Endometrial microvascular endothelial cells (primary cell): ENCODE data around the gene SMARCAD1. TPM values are rescaled to one million over a fixed set of nuclear protein-coding genes. Genes with fewer than 3 reads are reported as not detected.

Source experiments
- in situ Hi-C: cut with HindIII; loops from 2 replicates; pipeline ENCODE4 v1.10.0; 2017; ENCODE audit warnings: low sequenced_read_pairs, low pct_unique_long_range_greater_than_20kb; ENCODE audit errors: inconsistent ontology term
- total RNA-seq: library from RNA; depleted of rRNA; stranded (reverse); fragments of >200 nt; gene quantifications from one replicate; pipeline ENCODE4 v1.2.3, GENCODE V29; 2015; ENCODE audit errors: inconsistent ontology term

Gene SMARCAD1, protein sequence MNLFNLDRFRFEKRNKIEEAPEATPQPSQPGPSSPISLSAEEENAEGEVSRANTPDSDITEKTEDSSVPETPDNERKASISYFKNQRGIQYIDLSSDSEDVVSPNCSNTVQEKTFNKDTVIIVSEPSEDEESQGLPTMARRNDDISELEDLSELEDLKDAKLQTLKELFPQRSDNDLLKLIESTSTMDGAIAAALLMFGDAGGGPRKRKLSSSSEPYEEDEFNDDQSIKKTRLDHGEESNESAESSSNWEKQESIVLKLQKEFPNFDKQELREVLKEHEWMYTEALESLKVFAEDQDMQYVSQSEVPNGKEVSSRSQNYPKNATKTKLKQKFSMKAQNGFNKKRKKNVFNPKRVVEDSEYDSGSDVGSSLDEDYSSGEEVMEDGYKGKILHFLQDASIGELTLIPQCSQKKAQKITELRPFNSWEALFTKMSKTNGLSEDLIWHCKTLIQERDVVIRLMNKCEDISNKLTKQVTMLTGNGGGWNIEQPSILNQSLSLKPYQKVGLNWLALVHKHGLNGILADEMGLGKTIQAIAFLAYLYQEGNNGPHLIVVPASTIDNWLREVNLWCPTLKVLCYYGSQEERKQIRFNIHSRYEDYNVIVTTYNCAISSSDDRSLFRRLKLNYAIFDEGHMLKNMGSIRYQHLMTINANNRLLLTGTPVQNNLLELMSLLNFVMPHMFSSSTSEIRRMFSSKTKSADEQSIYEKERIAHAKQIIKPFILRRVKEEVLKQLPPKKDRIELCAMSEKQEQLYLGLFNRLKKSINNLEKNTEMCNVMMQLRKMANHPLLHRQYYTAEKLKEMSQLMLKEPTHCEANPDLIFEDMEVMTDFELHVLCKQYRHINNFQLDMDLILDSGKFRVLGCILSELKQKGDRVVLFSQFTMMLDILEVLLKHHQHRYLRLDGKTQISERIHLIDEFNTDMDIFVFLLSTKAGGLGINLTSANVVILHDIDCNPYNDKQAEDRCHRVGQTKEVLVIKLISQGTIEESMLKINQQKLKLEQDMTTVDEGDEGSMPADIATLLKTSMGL
- 23.9 TPM for total RNA-seq

DNA sequence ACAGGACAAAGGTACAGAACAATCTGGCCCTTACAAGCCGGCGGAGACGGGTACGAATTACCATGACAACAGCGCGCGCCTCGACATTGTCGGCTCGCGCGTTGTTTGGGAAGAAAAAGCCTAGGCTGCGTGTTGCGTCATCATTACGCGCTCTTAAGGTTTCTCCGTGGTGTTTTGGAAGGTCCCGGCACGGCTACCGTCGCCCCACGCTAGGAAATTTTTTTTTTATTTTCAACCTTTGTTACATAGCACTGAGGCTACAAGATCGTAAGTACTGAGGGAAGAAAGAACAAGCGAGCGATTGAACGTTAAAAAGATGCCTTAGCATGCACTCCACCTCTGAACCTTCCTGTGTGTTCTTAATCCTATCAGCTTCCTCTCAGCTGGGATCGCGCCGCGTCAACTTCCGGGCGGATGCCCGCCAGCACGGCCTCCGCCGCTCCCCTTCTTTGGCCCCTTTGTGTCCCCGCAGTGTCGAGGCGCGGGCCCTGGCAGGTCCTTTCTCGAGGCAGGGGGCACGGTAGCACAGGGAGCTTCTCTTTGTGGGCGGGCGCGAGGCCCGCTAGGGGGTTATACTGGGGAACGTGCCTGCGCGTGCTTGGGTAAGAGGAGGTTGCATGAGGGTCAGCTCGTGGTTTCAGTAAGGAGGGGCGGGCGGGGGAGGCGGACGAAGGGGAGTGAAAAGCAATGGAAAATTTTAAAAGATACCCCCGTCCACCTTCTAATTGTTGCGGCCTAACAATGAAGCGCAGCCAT, at the start of gene SMARCAD1:
Gene SMARCAD1 (plus strand): TSS at position 397 of the 756 bp plus-strand sequence. CDS start 530 bp downstream, outside the sequence.
- in situ Hi-C loops: no loop called here

DNA sequence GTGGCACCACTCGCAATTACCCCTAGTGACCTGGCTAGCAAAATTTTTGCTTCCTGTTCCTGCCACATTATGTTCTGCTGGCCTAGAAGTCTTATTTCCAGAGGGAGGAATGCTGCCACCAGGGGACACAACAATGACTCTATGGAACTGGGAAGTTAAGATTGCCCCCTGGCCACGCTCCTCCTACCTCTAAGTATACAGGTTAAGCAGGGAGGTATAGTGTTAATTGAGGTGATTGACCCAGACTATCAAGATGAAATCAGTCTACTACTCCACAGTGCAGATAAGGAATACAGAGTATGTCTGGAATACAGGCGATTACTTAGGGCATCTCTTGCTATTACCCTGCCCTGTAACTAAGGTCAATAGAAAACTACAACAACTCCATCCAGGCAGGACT, 48.8 kb upstream of the SMARCAD1 start:
- in situ Hi-C loops: no loop called here

DNA sequence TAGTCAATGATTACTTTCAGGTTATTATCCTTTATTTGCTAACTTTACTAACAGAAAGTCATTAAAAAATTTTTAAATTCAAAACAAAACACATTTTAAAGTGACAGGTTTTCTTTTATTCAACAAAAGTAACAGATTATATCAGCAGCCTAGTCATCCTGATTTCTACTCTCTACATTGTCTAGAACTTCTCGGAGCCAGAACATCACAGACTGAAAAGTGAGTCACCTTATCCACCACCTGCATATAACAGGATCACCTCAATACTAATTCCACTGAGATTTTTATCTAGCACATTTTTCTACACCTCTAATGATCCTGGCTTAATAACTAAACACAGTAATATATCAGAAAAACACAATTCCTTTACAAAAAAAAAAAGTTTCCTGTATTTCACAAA, 47.9 kb upstream of the SMARCAD1 start:
- in situ Hi-C loops: no loop called here

DNA sequence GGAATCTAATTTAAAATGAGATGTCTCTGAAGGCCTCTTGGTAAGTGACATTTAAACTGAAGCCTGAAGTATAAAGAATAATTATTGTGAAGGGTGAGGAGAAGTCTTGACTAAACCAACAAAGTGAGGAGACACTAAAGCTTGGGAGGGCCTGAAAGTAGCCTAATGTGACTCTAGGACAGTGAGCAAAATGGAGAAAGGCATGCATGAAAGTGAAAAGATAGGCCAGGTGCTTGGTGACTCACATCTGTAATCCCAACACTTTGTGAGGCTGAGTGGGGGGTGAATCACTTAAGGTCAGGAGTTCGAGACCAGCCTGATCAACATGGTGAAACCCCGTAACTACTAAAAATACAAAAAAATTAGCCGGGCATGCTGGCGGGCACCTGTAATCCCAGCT, 46.9 kb upstream of the SMARCAD1 start:
- in situ Hi-C loops: no loop called here

DNA sequence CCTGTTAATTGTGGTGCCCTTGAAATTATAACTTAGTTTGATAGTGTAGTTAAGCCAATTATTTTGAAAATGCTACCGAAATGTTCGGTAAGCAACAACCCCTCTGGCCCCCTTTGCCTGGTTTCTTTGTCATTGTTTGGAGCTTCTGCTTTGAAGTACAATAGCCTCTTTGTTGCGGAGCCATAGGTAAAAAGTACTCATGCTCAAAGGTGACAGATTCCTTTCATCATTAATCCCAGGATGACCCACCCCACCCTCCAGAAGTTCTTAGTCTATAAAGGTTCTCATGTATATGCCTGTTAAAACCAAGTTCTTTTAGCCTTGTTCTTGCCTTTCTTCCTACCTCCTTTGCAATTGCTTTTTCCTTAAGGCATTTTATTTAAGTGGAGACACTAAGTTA, 42.4 kb upstream of the SMARCAD1 start:
- in situ Hi-C loops: no loop called here

DNA sequence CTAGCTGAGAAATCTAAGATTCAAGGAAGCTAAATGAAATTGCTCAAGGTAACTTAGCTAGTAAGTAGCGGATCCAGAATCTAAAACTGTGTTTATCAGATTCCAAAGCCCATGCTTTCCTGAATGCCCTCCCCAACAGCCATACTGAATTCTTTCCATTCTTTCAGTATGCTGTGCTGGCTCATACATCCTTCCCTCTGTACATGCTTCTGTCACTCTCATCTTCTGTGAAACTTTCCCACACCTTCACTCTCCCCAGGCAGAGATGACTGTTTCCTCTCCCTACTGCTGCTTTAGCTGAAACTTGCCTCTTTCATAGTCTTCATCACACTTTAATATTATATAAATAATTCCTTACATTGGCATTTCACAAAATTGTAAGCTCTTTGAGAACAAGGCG, 39.3 kb upstream of the SMARCAD1 start:
- in situ Hi-C loops: no loop called here

DNA sequence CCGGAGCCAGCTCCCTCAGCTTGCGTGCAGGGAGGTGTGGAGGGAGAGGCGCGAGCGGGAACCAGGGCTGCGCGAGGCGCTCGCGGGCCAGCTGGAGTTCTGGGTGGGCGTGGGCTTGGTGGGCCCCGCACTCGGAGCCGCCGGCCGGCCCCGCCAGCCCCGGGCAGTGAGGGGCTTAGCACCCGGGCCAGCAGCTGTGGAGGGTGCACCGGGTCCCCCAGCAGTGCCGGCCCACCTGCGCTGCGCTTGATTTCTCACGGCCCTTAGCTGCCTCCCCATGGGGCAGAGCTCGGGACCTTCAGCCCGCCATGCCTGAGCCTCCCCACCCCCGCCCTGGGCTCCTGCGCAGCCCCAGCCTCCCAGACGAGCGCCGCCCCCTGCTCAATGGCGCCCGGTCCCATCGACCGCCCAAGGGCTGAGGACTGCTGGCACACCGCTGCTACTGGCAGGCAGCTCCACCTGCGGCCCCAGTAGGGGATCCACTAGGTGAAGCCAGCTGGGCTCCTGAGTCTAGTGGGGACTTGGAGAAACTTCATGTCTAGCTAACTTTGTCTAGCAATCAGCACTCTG, 37.8 kb upstream of the SMARCAD1 start:
- in situ Hi-C loops: no loop called here

DNA sequence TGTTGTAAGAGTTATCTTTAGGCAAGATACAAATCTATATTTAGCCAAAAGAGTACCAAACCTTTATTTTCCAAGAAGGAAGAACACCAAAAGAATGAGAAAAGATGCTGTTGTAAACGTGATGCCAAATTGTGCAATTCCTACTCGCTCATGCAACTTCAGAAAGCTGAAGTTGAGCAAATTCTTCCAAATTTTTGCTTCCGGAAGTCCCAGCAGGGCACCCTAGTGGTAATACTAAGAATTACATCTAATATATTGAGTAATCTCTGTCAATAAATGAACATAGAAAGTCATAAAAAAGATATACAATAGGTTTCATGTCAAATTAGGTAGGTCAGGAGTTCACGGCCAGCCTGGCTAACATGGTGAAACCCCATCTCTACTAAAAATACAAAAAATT, 36.0 kb upstream of the SMARCAD1 start:
- in situ Hi-C loops: no loop called here

DNA sequence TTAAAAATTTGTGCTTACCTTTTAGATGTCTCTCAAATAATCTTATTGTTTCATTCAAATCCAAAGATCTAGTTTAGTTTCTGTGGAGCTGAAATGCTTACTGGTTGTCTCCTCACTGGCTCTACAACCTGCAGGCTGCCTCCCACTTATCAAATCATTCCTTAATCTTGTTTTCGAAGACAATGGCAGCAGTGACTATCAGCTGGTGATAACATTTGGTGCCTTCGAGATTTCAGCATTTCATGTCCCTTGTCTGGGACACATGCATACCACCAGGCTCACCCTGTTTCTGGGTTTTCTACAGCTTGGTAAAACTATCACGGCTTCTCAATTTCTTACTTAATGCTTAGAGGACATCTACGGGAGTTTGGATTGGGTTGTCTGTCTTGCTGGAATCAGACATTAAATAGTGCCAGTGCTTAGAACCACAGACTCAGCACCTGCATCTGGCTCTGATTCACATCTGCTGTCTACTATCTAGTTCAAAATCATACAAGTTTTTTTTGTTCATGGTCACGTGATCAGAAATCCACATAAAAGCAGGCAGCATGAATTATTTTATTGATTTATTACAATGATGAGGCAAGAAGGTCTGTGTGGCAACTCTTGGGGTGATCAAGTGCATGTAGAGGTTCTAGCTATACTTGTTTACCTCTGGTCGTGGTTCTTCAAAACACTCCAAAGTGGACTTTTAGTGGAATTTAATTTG, 32.0 kb upstream of the SMARCAD1 start:
- in situ Hi-C loops: no loop called here

DNA sequence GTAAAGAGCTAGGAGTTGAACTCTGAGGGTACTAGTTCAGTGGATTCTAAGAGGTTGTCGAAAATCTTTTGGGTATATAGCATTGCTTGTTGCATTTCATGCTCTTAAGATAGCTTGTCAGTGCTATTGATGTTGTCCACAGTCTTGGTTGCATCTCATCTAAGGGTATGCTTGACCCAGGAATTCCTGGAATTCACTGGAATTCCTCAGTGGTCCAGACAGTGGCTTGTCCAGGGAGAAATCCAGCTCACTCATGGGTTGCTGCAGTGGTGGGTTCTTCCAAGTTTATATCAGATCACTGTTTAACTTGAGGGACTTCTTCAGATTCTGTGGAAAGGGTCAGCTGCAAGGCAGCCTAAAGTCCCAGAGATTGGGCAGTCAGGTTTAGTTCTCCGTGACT, 29.8 kb upstream of the SMARCAD1 start:
- in situ Hi-C loops: no loop called here

DNA sequence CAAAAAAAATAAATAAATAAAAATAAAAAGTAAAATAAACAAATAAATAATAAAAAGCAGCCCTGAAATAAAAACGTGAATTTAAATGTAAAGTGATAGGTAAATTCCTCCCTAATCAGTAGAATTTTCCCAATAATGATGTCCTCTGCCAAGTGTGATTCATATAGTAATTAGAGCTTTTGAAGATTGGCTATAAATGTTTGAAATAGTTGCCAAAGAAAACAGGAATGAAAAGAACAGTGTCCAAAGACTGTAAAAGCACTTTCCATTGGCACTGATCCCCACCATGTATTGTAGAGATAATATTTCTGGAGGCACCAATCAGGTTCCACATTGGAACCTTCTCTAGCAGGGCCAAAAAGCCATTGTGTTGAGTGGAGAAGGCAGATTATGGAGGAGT, 25.9 kb upstream of the SMARCAD1 start:
- in situ Hi-C loops: no loop called here

DNA sequence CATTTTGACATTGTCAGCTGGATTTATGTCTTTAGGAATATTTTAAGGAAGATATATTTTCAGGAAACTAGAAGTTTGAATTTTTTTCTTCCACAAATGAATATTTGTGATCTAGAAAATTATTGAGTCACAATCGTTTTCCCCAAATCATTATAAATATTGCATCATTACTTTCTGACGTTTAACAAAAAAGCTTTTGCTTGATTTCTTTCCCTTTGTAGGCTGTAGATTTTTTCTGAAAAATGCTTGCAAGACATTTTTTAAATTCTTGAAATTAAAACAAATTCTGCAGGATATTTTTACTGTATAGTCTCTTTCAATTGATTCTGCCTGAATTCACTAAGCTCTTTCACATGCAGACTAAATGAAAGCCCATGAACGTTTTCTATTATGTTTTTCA, 4.9 kb upstream of the SMARCAD1 start:
- in situ Hi-C loops: no loop called here

DNA sequence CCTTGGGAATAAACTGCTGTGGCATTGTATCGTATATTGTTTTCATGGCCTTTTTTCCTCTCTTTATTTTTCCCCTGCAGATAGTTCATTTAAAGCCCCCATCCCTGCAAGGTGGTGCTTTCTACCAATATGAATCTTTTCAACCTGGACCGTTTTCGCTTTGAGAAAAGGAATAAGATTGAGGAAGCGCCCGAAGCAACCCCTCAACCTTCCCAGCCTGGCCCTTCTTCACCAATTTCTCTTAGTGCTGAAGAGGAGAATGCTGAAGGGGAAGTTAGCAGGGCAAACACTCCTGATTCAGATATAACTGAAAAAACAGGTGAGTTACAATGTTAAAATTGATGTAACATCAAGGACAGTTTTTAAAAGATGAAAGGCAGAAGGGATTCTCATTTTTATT, 601 bp downstream of the SMARCAD1 start:
- in situ Hi-C loops: no loop called here

DNA sequence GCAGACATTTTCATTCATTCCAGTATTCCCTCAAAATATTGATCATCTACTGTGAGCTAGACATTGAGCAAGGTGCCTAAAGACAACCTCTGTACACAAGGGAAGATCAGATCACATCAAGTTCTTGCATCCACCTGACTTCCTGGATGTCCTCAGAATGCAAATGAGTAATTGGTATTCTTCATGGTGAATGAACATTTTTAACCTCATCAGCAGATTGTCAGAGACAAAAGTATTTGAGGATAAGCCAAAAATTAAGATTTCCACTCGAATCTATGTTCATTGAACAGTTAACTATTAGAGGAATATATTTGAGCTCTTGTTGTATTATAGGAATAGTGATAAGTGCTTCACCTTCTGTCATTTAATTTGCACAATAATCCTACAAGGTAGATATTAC, 1.3 kb downstream of the SMARCAD1 start:
- in situ Hi-C loops: no loop called here

DNA sequence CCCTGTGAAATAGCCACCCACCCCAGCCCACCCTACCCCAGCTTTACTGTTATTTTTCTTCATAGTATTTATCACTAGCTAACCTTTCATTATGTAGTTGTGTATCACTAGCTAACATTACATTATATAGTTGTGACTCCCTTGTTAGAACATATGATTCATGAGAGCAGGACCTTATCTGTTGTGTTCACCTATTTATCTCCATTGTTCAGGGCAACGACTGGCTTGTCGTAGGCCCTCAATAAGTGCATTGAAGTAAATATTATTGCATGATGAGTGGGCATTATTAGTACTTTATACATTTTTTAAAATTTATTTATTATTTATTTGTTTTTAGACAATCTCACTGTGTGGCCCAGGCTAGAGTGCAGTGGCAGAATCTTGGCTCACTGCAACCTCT, 4.2 kb downstream of the SMARCAD1 start:
- in situ Hi-C loops: no loop called here

DNA sequence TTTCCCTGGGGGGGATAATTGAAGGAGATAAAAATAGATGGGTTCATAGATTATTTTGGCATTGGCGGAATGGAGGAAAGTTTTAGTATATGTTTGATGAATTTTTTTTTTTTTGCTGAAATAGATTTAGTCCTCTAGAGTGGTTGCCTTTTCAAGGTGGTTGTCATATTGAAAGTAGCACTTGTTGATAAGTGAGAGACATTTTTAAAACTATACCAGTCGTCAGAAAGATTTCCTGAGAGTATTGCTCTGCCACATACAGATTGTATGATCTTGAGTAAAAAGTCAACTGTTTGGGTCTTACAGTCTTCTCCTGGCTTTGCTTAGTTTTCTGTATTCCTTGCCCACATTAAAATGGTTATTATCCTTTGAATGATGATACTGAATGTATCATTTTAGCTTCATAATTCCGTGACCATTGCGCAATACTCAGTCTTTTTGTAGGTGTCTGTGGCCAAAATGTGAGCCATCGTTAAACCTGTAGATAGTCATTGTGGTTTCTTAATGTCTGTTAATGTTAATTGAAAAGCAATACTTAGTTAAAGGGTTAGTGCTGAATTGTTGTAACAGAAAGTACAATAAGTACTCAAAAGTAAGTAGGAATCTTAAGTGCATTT, 7.1 kb downstream of the SMARCAD1 start:
- in situ Hi-C loops: no loop called here

DNA sequence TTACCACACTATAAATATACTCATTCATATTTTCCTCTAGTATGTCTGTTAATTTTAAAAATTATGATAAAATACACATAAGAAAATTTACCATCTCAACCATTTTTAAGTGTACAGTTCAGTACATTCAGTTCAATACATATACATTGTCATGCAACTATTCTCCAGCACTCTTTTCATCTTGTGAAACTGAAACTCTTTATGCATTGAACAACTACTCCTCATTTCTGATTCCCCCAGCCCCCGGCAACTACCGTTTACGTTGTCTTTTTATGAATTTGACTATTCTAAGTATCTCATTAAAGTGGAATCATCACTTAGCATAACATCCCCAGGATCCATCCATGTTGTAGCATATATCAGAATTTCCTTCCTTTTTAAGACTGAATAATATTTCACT, 8.7 kb downstream of the SMARCAD1 start:
- in situ Hi-C loops: no loop called here

DNA sequence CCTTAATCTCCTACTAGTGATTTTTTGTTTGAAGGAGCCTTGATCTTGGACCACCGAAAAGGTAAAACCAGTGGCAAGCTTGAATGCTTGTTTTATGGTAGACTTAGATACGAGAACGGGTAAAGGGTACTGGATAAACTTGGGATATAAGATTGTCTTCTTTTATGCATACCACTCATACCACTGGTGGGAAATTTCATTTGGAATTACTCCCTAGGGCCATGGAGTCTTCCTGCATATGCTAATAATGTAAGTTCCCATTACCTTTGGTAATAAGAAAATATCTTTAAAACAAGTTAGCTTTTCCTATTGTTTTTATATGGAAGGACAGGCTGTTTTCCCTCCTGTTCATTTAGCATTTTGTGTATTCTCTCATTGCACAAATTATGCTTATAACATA, 11.7 kb downstream of the SMARCAD1 start:
- in situ Hi-C loops: no loop called here
